Astrocyte (in vitro differentiated cells and primary cell): ENCODE results near the gene NCKAP5L. TPM values are rescaled to one million over a fixed set of nuclear protein-coding genes. Genes with fewer than 3 reads are reported as not detected.

Source experiments
- DNase-seq: peaks from one replicate; pipeline ENCODE4 v3.0.0-alpha.2; 2010; ENCODE audit warnings: low read depth
- FAIRE-seq: peaks from 2 replicates; lab custom pipeline; 2011; peaks lifted over from hg19 to GRCh38; lab: Jason Lieb, UNC
- H2AFZ ChIP-seq: 2 replicates; pipeline ENCODE4 v1.6.0; 2012; ENCODE audit warnings: low read depth, low read length, inconsistent platforms
- H3K27ac ChIP-seq: 2 replicates; pipeline ENCODE4 v1.5.1; 2011; ENCODE audit warnings: low read depth, low read length, inconsistent platforms
- H3K27me3 ChIP-seq: 2 replicates; pipeline ENCODE4 v1.6.0; 2011; ENCODE audit warnings: low read length, inconsistent platforms; ENCODE audit not compliant: insufficient read depth
- H3K36me3 ChIP-seq: 2 replicates; pipeline ENCODE4 v1.5.1; 2011; ENCODE audit warnings: low read length, inconsistent platforms; ENCODE audit not compliant: insufficient read depth
- H3K4me1 ChIP-seq: 2 replicates; pipeline ENCODE4 v1.5.1; 2011; ENCODE audit warnings: low read length, inconsistent platforms; ENCODE audit not compliant: insufficient read depth
- H3K4me2 ChIP-seq: 2 replicates; pipeline ENCODE4 v1.6.0; 2012; ENCODE audit warnings: low read length, inconsistent platforms
- H3K4me3 ChIP-seq: 2 replicates; pipeline ENCODE4 v1.5.1; 2011; ENCODE audit warnings: low read depth, mild to moderate bottlenecking, low read length, inconsistent platforms; ENCODE audit not compliant: insufficient read depth
- H3K79me2 ChIP-seq: 2 replicates; pipeline ENCODE4 v1.6.0; 2012; ENCODE audit warnings: mild to moderate bottlenecking, low read length, inconsistent platforms; ENCODE audit not compliant: insufficient read depth
- H3K9ac ChIP-seq: 2 replicates; pipeline ENCODE4 v1.6.0; 2012; ENCODE audit warnings: mild to moderate bottlenecking, low read length, inconsistent platforms
- H3K9me3 ChIP-seq: 2 replicates; pipeline ENCODE4 v1.5.1; 2012; ENCODE audit warnings: low read depth, mild to moderate bottlenecking, low read length, inconsistent platforms; ENCODE audit not compliant: insufficient read depth
- H4K20me1 ChIP-seq: 2 replicates; pipeline ENCODE4 v1.6.0; 2012; ENCODE audit warnings: low read length, inconsistent platforms; ENCODE audit not compliant: insufficient read depth
- H3K27ac Mint-ChIP-seq: one replicate; pipeline ENCODE4 v1.8.0; 2021; ENCODE audit warnings: mild to moderate bottlenecking, mixed read lengths; ENCODE audit not compliant: unreplicated experiment
- H3K27me3 Mint-ChIP-seq: one replicate; pipeline ENCODE4 v1.8.0; 2021; ENCODE audit warnings: low read depth, mixed read lengths; ENCODE audit not compliant: unreplicated experiment
- H3K36me3 Mint-ChIP-seq: one replicate; pipeline ENCODE4 v1.8.0; 2021; ENCODE audit warnings: low read depth, mixed read lengths; ENCODE audit not compliant: unreplicated experiment
- H3K4me1 Mint-ChIP-seq: one replicate; pipeline ENCODE4 v1.8.0; 2021; ENCODE audit warnings: low read depth, mixed read lengths; ENCODE audit not compliant: unreplicated experiment
- H3K4me3 Mint-ChIP-seq: one replicate; pipeline ENCODE4 v1.8.0; 2021; ENCODE audit warnings: mild to moderate bottlenecking, moderate library complexity, mixed read lengths; ENCODE audit not compliant: unreplicated experiment
- H3K9me3 Mint-ChIP-seq: one replicate; pipeline ENCODE4 v1.8.0; 2021; ENCODE audit warnings: mild to moderate bottlenecking, mixed read lengths; ENCODE audit not compliant: unreplicated experiment
- EZH2 ChIP-seq: IDR thresholded peaks from 2 replicates; pipeline ENCODE4 v1.6.1; 2012; ENCODE audit warnings: mild to moderate bottlenecking, low read length, inconsistent platforms; ENCODE audit not compliant: insufficient read depth
- total RNA-seq: library from RNA; stranded (reverse); gene quantifications from 2 replicates; pipeline ENCODE4 v1.2.1, GENCODE V29; 2021
- TF ChIP-seq, protein P1 (sequence below): IDR thresholded peaks from 2 replicates; pipeline ENCODE4 v1.5.1; 2011; ENCODE audit warnings: low read depth, mild to moderate bottlenecking, inconsistent platforms, low read length, moderate library complexity; ENCODE audit not compliant: insufficient read depth

Gene NCKAP5L
- total RNA-seq, 1 donor from 2014 or later: 59.5 TPM

DNA sequence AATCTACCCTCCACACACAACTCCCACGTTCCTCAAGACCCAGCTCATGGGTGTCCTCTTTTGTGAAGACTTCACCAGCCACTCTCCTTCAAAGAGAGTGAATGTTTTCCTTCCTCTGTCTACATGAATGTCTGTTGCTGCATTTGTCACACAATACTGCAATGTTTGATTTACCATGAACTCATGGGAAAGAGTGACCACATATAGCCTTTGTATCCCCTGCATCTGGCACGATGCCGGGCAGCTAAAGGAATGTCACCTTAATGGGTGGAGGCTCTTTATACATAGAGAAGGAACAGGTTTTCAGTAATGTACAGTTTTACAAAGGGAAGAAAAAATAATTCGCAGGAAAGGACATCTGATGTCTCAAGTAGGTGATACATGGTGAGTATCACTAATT is 26.8 kb upstream of the NCKAP5L start:
- FAIRE-seq (no peak), DNase-seq (no peak)
- no peak overlapping the region for H2AFZ ChIP-seq
- H3K36me3 Mint-ChIP-seq: no peaks in the 10 kb centered on the region
- no peaks in the 10 kb centered on the region for H3K4me1 ChIP-seq
- no peaks in the 10 kb centered on the region for H3K79me2 ChIP-seq
- H3K27me3 Mint-ChIP-seq: peaks cover 31% of the 10 kb centered on the region
- H3K9me3 ChIP-seq: no peaks in the 10 kb centered on the region
- TF ChIP-seq, protein P1, sequence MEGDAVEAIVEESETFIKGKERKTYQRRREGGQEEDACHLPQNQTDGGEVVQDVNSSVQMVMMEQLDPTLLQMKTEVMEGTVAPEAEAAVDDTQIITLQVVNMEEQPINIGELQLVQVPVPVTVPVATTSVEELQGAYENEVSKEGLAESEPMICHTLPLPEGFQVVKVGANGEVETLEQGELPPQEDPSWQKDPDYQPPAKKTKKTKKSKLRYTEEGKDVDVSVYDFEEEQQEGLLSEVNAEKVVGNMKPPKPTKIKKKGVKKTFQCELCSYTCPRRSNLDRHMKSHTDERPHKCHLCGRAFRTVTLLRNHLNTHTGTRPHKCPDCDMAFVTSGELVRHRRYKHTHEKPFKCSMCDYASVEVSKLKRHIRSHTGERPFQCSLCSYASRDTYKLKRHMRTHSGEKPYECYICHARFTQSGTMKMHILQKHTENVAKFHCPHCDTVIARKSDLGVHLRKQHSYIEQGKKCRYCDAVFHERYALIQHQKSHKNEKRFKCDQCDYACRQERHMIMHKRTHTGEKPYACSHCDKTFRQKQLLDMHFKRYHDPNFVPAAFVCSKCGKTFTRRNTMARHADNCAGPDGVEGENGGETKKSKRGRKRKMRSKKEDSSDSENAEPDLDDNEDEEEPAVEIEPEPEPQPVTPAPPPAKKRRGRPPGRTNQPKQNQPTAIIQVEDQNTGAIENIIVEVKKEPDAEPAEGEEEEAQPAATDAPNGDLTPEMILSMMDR: no peak
- no peak for TF ChIP-seq EZH2
- peaks cover 27% of the 10 kb centered on the region for H3K27me3 ChIP-seq
- no peaks in the 10 kb centered on the region for H3K36me3 ChIP-seq
- H4K20me1 ChIP-seq: no peaks in the 10 kb centered on the region
- H3K4me1 Mint-ChIP-seq: no peaks in the 10 kb centered on the region
- H3K9ac ChIP-seq: no peak overlapping the region
- H3K27ac ChIP-seq: no peak overlapping the region
- H3K9me3 Mint-ChIP-seq: peaks cover 5% of the 10 kb centered on the region
- no peak overlapping the region for H3K4me3 Mint-ChIP-seq
- no peak overlapping the region for H3K27ac Mint-ChIP-seq
- no peak overlapping the region for H3K4me2 ChIP-seq
- H3K4me3 ChIP-seq: no peak overlapping the region

DNA sequence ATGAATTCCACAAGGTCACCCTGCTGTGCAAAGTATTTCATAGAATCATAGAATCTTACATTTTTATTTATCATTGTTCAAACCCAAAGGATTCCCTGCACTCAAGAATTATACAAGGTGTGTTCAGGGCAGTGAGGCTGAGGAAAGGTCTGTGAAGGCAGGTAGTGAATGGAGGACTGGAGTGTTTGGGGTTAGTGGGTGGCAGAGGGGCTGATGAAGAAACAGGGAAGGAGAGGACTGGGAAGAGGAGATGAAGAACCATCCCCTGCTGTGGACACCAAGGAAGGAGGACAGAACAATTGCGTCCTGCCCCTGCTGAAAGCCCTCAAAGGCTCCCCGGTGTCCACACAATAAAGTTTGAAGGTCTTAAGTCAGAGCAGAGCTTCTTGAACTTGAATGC is 25.5 kb upstream of the NCKAP5L start:
- H3K27me3 ChIP-seq: peaks cover 36% of the 10 kb centered on the region
- no peak overlapping the region for H3K27ac Mint-ChIP-seq
- H3K4me2 ChIP-seq: no peak overlapping the region
- no peak overlapping the region for H3K4me3 ChIP-seq
- no peaks in the 10 kb centered on the region for H3K36me3 Mint-ChIP-seq
- FAIRE-seq (no peak), DNase-seq (no peak)
- no peaks in the 10 kb centered on the region for H4K20me1 ChIP-seq
- H3K36me3 ChIP-seq: no peaks in the 10 kb centered on the region
- TF ChIP-seq, protein P1: no peak
- TF ChIP-seq EZH2: no peak
- no peaks in the 10 kb centered on the region for H3K9me3 ChIP-seq
- H3K9me3 Mint-ChIP-seq: peaks cover 3% of the 10 kb centered on the region
- no peaks in the 10 kb centered on the region for H3K4me1 ChIP-seq
- no peak overlapping the region for H3K4me3 Mint-ChIP-seq
- H3K27me3 Mint-ChIP-seq: peaks cover 29% of the 10 kb centered on the region
- H3K9ac ChIP-seq: no peak overlapping the region
- H2AFZ ChIP-seq: no peak overlapping the region
- no peak overlapping the region for H3K27ac ChIP-seq
- H3K79me2 ChIP-seq: no peaks in the 10 kb centered on the region
- H3K4me1 Mint-ChIP-seq: no peaks in the 10 kb centered on the region

DNA sequence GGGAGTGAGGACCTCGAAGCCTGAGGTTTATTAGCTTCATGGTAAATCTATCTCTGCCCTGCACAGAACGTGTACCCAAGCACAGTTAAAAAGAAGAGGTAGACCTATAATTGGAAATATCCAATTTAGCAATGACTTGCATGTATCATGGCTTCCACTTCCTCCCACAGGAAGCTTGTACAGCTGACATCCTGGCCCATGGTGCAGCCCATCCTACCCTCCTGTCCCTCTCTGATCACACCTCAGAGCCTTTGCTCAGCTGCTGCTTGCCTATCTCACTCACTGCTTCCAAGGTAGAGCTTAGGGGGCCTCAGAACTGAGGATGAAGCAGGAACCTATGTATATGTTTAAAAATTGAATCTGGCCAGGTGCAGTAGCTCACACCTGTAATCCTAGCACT is 18.9 kb upstream of the NCKAP5L start:
- H2AFZ ChIP-seq: no peak overlapping the region
- no peak for TF ChIP-seq EZH2
- TF ChIP-seq, protein P1: no peak
- H3K4me3 ChIP-seq: no peak overlapping the region
- H3K27me3 ChIP-seq: peaks cover 31% of the 10 kb centered on the region
- no peak overlapping the region for H3K27ac Mint-ChIP-seq
- H3K4me3 Mint-ChIP-seq: no peak overlapping the region
- no peak overlapping the region for H3K9ac ChIP-seq
- no peaks in the 10 kb centered on the region for H4K20me1 ChIP-seq
- FAIRE-seq (no peak), DNase-seq (no peak)
- peaks cover 3% of the 10 kb centered on the region for H3K79me2 ChIP-seq
- H3K9me3 Mint-ChIP-seq: no peaks in the 10 kb centered on the region
- no peaks in the 10 kb centered on the region for H3K9me3 ChIP-seq
- no peak overlapping the region for H3K4me2 ChIP-seq
- no peaks in the 10 kb centered on the region for H3K36me3 ChIP-seq
- no peaks in the 10 kb centered on the region for H3K4me1 Mint-ChIP-seq
- no peak overlapping the region for H3K27ac ChIP-seq
- no peaks in the 10 kb centered on the region for H3K36me3 Mint-ChIP-seq
- peaks cover 5% of the 10 kb centered on the region for H3K4me1 ChIP-seq
- peaks cover 11% of the 10 kb centered on the region for H3K27me3 Mint-ChIP-seq
